ENCODE measurements around the gene IL17RC. TPM values are rescaled to one million over a fixed set of nuclear protein-coding genes. Genes with fewer than 3 reads are reported as not detected.

IL17RC gene
- total and polyA plus RNA-seq, 2 donors (not counting 3 experiments of a cell fraction or from before 2014, with no cell fraction given) = 18.7 to 19.9 TPM

DNA sequence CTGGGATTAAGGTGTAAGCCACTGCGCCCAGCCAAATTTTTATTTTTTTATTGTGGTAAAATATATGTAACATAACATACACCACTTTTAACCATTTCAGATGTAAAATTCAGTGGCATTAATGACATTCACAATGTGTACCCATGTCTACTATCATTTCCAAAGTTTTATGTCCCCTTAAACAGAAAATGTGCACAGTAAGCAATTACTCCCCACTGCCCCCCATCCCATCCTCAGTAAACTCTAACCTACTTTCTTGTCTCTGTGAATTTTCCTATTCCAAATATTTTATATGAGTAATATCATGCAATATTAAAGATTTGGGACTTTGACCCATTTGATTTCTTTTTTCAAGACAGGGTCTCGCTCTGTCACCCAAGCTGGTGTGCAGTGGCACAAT lies 49.9 kb downstream of the IL17RC start:
- dilution Hi-C loops (cut with MboI; ENCODE audit: extremely low pct_ligation_motif_present, low sequenced_read_pairs) = no loop called here
- H3K4me1 ChIP-seq (ENCODE audit: control insufficient read depth, extremely low read depth, insufficient read depth, low read length) = peaks cover 16% of the 10 kb centered on the region

More for the DNA sequence above, 49.9 kb downstream of the IL17RC start:
- no peak for DNase-seq (ENCODE audit: low read depth, low spot score)
- H3K79me2 ChIP-seq (ENCODE audit: control insufficient read depth, insufficient read depth, low read length) = no peaks in the 10 kb centered on the region
- FAIRE-seq = no peak
- no peak overlapping the region for H2AFZ ChIP-seq (ENCODE audit: low read depth, low read length)
- peaks cover 11 to 14% of the 10 kb centered on the region in 2 experiments for H3K36me3 ChIP-seq (ENCODE audit: control insufficient read depth in 2 of 2, extremely low read depth in 1 of 2, insufficient read depth in 2 of 2, low read length in 2 of 2)
- ChIA-PET CTCF (no interaction called here), POLR2A (no interaction called here)
- intact Hi-C loops (cut with micrococcal nuclease) = no loop called here
- BruUV-seq (replicated peaks) = no TSS peak
- no peak overlapping the region for H3K9ac ChIP-seq (replicated peaks; ENCODE audit: extremely low read depth, insufficient read depth, low read length)
- no peaks in the 10 kb centered on the region for H3K27me3 ChIP-seq (ENCODE audit: control insufficient read depth in 2 of 2, insufficient read depth in 2 of 2, low read length in 2 of 2)
- TF ChIP-seq EZH2 (IDR thresholded peaks at IDR 0.05; ENCODE audit: borderline replicate concordance, low read depth, low read length, severe bottlenecking) (no peak), GATA2 (IDR thresholded peaks at IDR 0.05; ENCODE audit: insufficient read depth, insufficient read length, low read depth, low read length) (no peak), MAX (IDR thresholded peaks at IDR 0.05; ENCODE audit: insufficient read depth, insufficient read length) (no peak), MYC (IDR thresholded peaks at IDR 0.05; ENCODE audit: low read depth, low read length) (no peak), POLR2AphosphoS5 (IDR thresholded peaks at IDR 0.05; ENCODE audit: insufficient read depth, low read depth, low read length) (no peak), POLR2A (IDR thresholded peaks at IDR 0.05; ENCODE audit: low read depth, low read length) (no peak), FOS (IDR thresholded peaks at IDR 0.05; ENCODE audit: borderline replicate concordance, insufficient read depth, low read length) (no peak), JUN (IDR thresholded peaks at IDR 0.05; ENCODE audit: borderline replicate concordance, insufficient read depth, insufficient read length, low read depth) (no peak)
- TF ChIP-seq, protein P1, sequence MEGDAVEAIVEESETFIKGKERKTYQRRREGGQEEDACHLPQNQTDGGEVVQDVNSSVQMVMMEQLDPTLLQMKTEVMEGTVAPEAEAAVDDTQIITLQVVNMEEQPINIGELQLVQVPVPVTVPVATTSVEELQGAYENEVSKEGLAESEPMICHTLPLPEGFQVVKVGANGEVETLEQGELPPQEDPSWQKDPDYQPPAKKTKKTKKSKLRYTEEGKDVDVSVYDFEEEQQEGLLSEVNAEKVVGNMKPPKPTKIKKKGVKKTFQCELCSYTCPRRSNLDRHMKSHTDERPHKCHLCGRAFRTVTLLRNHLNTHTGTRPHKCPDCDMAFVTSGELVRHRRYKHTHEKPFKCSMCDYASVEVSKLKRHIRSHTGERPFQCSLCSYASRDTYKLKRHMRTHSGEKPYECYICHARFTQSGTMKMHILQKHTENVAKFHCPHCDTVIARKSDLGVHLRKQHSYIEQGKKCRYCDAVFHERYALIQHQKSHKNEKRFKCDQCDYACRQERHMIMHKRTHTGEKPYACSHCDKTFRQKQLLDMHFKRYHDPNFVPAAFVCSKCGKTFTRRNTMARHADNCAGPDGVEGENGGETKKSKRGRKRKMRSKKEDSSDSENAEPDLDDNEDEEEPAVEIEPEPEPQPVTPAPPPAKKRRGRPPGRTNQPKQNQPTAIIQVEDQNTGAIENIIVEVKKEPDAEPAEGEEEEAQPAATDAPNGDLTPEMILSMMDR (IDR thresholded peaks at IDR 0.05; ENCODE audit: extremely low read depth in 1 of 2, insufficient read depth in 1 of 2, low read depth in 1 of 2, low read length in 2 of 2) = no peak
- no peaks in the 10 kb centered on the region for H4K20me1 ChIP-seq (replicated peaks; ENCODE audit: control insufficient read depth, extremely low read depth, insufficient read depth, low read length)
- H3K9me1 ChIP-seq (replicated peaks; ENCODE audit: control insufficient read depth, extremely low read depth, insufficient read depth, low read length) = no peaks in the 10 kb centered on the region
- no peaks in the 10 kb centered on the region for H3K9me3 ChIP-seq (replicated peaks; ENCODE audit: control insufficient read depth, insufficient read depth, low read length)
- no peak overlapping the region for H3K27ac ChIP-seq (ENCODE audit: insufficient read depth, low read depth, low read length)
- H3K4me2 ChIP-seq (ENCODE audit: insufficient read depth, low read length) = no peak overlapping the region
- H3K4me3 ChIP-seq (replicated peaks in 1 of 3; ENCODE audit: insufficient read depth in 1 of 3, low read depth in 1 of 3, low read length in 3 of 3) = no peak overlapping the region

Data from endothelial cell of umbilical vein (primary cell).